Panc1 (cell line): ENCODE results near the gene C1orf146. TPM values are rescaled to one million over a fixed set of nuclear protein-coding genes. Genes with fewer than 3 reads are reported as not detected.

Experiments
- ATAC-seq: fragments of 200-7000 bp; cut with Tn5 transposase; 2 replicates; pipeline ENCODE4 v1.9.1; 2020; ENCODE audit warnings: mild to moderate bottlenecking, moderate library complexity
- BruUV-seq: library from RNA; stranded (reverse); fragments of 400-500 nt; replicated peaks from 2 replicates; lab custom pipeline; 2021; lab: Mats Ljungman, UMichigan
- CTCF ChIA-PET: fragments of 300-600 bp; sonication (Branson Sonifier 250); formaldehyde crosslinking; loops from one replicate; lab custom pipeline; 2022; ENCODE audit warnings: antibody characterized with exemption; lab: Charles Lee
- POLR2A ChIA-PET: fragments of 300-600 bp; sonication (Branson Sonifier 250); formaldehyde crosslinking; loops from one replicate; lab custom pipeline; 2022; ENCODE audit warnings: antibody characterized with exemption; lab: Charles Lee
- DNase-seq: peaks from one replicate; pipeline ENCODE4 v3.0.0-alpha.2; 2010; ENCODE audit warnings: low read depth, low spot score
- H3K27ac ChIP-seq: 2 replicates; pipeline ENCODE4 v1.5.1; 2011; ENCODE audit warnings: mild to moderate bottlenecking, low read length, inconsistent platforms
- H3K27me3 ChIP-seq: fragments of 200-500 bp; sonication (Bioruptor generic); 2 replicates; pipeline ENCODE4 v1.6.0; 2014; ENCODE audit warnings: low read length, inconsistent platforms; ENCODE audit not compliant: control insufficient read depth, insufficient read depth
- H3K36me3 ChIP-seq: fragments of 200-500 bp; sonication (Bioruptor generic); 2 replicates; pipeline ENCODE4 v1.5.1; 2014; ENCODE audit warnings: inconsistent platforms, mild to moderate bottlenecking, low read length, moderate library complexity; ENCODE audit not compliant: control insufficient read depth, insufficient read depth
- H3K4me1 ChIP-seq: 2 replicates; pipeline ENCODE4 v1.5.1; 2011; ENCODE audit warnings: inconsistent platforms, mild to moderate bottlenecking, low read length, moderate library complexity; ENCODE audit not compliant: control insufficient read depth, insufficient read depth
- H3K4me3 ChIP-seq, 2 experiments: 2 replicates each; pipeline ENCODE4 v1.5.1; 2011 to 2012; ENCODE audit warnings: low read depth in 2 of 2, low read length in 2 of 2, mild to moderate bottlenecking in 2 of 2, inconsistent platforms in 1 of 2, moderate library complexity in 1 of 2
- H3K9me3 ChIP-seq: fragments of 200-500 bp; sonication (Bioruptor generic); 2 replicates; pipeline ENCODE4 v1.5.1; 2014; ENCODE audit warnings: low read depth, mild to moderate bottlenecking, inconsistent platforms, low read length, moderate library complexity; ENCODE audit not compliant: control insufficient read depth, insufficient read depth
- POLR2AphosphoS5 ChIP-seq: IDR thresholded peaks from 2 replicates; pipeline ENCODE4 v1.6.1; 2012; ENCODE audit warnings: mild to moderate bottlenecking, low read depth, low read length, moderate library complexity
- SIN3A ChIP-seq: IDR thresholded peaks from 2 replicates; pipeline ENCODE4 v1.6.1; 2012; ENCODE audit warnings: low read depth, mild to moderate bottlenecking, low read length, moderate library complexity, borderline replicate concordance; ENCODE audit not compliant: insufficient read depth
- TCF7L2 ChIP-seq: IDR thresholded peaks from 2 replicates; pipeline ENCODE4 v1.6.1; 2011; ENCODE audit warnings: mild to moderate bottlenecking, low read depth, low read length, inconsistent platforms
- in situ Hi-C: cut with HindIII; loops from 2 replicates; pipeline ENCODE4 v1.10.0; 2016; ENCODE audit warnings: low sequenced_read_pairs, low pct_unique_long_range_greater_than_20kb
- intact Hi-C: fragments of 100-400 bp; cut with micrococcal nuclease; formaldehyde crosslinking; loops from one replicate; pipeline ENCODE4 v1.10.0; 2022; ENCODE audit not compliant: unreplicated experiment
- total RNA-seq: library from RNA; stranded (reverse); gene quantifications from one replicate; pipeline ENCODE4 v1.2.1, GENCODE V29; 2021; ENCODE audit not compliant: unreplicated experiment
- TF ChIP-seq, protein P1 (sequence below), 2 experiments: IDR thresholded peaks; 2 replicates each; pipeline ENCODE4 v1.6.1; 2011 to 2012; ENCODE audit warnings: low read depth in 2 of 2, control low read depth in 1 of 2, low read length in 1 of 2, mild to moderate bottlenecking in 1 of 2, moderate library complexity in 1 of 2; ENCODE audit not compliant: insufficient read depth in 1 of 2
- TF ChIP-seq, protein P2 (sequence below): fragments of 450-650 bp; IDR thresholded peaks from 2 replicates; pipeline ENCODE4 v1.5.1; 2017; ENCODE audit warnings: mild to moderate bottlenecking

The C1orf146 gene
- total RNA-seq, 1 experiment from 2014 or later, result not detected

GRCh38 chr1:92218559-92218958 is 844 bp downstream of the C1orf146 start:
- H3K36me3 ChIP-seq, result no peaks in the 10 kb centered on the region
- no peaks in the 10 kb centered on the region for H3K4me1 ChIP-seq
- POLR2A ChIA-PET, result no interaction called here
- CTCF ChIA-PET, result no interaction called here
- no peaks in the 10 kb centered on the region for H3K27me3 ChIP-seq
- in situ Hi-C loops, result no loop called here
- no peak overlapping the region for H3K27ac ChIP-seq
- no peak for DNase-seq
- no peaks in the 10 kb centered on the region for H3K9me3 ChIP-seq
- H3K4me3 ChIP-seq, result no peak overlapping the region
- intact Hi-C loops, result no loop called here
- TF ChIP-seq POLR2AphosphoS5 (no peak), TCF7L2 (no peak)
- TF ChIP-seq, protein P1, sequence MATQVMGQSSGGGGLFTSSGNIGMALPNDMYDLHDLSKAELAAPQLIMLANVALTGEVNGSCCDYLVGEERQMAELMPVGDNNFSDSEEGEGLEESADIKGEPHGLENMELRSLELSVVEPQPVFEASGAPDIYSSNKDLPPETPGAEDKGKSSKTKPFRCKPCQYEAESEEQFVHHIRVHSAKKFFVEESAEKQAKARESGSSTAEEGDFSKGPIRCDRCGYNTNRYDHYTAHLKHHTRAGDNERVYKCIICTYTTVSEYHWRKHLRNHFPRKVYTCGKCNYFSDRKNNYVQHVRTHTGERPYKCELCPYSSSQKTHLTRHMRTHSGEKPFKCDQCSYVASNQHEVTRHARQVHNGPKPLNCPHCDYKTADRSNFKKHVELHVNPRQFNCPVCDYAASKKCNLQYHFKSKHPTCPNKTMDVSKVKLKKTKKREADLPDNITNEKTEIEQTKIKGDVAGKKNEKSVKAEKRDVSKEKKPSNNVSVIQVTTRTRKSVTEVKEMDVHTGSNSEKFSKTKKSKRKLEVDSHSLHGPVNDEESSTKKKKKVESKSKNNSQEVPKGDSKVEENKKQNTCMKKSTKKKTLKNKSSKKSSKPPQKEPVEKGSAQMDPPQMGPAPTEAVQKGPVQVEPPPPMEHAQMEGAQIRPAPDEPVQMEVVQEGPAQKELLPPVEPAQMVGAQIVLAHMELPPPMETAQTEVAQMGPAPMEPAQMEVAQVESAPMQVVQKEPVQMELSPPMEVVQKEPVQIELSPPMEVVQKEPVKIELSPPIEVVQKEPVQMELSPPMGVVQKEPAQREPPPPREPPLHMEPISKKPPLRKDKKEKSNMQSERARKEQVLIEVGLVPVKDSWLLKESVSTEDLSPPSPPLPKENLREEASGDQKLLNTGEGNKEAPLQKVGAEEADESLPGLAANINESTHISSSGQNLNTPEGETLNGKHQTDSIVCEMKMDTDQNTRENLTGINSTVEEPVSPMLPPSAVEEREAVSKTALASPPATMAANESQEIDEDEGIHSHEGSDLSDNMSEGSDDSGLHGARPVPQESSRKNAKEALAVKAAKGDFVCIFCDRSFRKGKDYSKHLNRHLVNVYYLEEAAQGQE (IDR thresholded peaks at IDR 0.05; ENCODE audit: insufficient read depth in 1 of 2, low read depth in 2 of 2, low read length in 1 of 2), result no peak
- TF ChIP-seq, protein P2, sequence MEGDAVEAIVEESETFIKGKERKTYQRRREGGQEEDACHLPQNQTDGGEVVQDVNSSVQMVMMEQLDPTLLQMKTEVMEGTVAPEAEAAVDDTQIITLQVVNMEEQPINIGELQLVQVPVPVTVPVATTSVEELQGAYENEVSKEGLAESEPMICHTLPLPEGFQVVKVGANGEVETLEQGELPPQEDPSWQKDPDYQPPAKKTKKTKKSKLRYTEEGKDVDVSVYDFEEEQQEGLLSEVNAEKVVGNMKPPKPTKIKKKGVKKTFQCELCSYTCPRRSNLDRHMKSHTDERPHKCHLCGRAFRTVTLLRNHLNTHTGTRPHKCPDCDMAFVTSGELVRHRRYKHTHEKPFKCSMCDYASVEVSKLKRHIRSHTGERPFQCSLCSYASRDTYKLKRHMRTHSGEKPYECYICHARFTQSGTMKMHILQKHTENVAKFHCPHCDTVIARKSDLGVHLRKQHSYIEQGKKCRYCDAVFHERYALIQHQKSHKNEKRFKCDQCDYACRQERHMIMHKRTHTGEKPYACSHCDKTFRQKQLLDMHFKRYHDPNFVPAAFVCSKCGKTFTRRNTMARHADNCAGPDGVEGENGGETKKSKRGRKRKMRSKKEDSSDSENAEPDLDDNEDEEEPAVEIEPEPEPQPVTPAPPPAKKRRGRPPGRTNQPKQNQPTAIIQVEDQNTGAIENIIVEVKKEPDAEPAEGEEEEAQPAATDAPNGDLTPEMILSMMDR, result no peak
- no peak for ATAC-seq
- BruUV-seq, result no TSS peak

DNA sequence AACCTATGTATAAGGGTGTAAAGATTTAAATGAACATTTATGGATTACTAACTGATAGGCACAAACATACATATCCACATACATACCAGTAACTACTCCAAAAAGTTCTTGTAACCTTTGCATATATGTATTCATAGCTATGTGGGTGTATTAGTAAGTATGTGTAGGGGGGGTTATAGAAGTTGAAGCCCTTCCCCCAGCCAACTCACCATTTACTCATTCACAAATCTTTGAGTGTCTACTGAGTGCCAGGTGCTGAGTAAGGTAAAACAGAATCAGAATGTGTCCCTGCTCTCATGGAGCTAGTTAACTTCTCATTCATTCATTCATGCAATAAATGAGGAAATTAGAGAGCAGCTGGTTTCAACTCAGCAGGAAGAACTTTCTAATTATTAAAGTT is 1.3 kb downstream of the C1orf146 start:
- Histone ChIP-seq H3K9me3 (no peaks in the 10 kb centered on the region), H3K36me3 (no peaks in the 10 kb centered on the region), H3K4me1 (no peaks in the 10 kb centered on the region), H3K27me3 (no peaks in the 10 kb centered on the region), H3K27ac (no peak overlapping the region), H3K4me3 (no peak overlapping the region)
- POLR2A ChIA-PET, result no interaction called here
- in situ Hi-C loops, result no loop called here
- intact Hi-C loops, result no loop called here
- TF ChIP-seq POLR2AphosphoS5, result no peak
- no peak for TF ChIP-seq SIN3A
- TF ChIP-seq, protein P2, result no peak
- TF ChIP-seq TCF7L2, result no peak
- TF ChIP-seq, protein P1 (IDR thresholded peaks at IDR 0.05; ENCODE audit: insufficient read depth in 1 of 2, low read depth in 2 of 2, low read length in 1 of 2), result no peak
- no peak for DNase-seq
- CTCF ChIA-PET, result no interaction called here
- no peak for ATAC-seq
- BruUV-seq, result no TSS peak
